Endodermal cell (in vitro differentiated cells): ENCODE measurements around the gene HDAC4. TPM values are rescaled to one million over a fixed set of nuclear protein-coding genes. Genes with fewer than 3 reads are reported as not detected.

ENCODE experiments used
- DNase-seq: peaks from one replicate; pipeline ENCODE4 v3.0.0-alpha.2; 2017
- H3K27ac ChIP-seq: 2 replicates; pipeline ENCODE4 v1.5.1; 2013; ENCODE audit warnings: mild to moderate bottlenecking, low read depth, low read length, moderate library complexity
- H3K27me3 ChIP-seq: 2 replicates; pipeline ENCODE4 v1.6.1; 2013; ENCODE audit warnings: mild to moderate bottlenecking, low read length, moderate library complexity; ENCODE audit not compliant: insufficient read depth, control insufficient read depth, poor library complexity, severe bottlenecking
- H3K36me3 ChIP-seq: 2 replicates; pipeline ENCODE4 v1.7.0; 2013; ENCODE audit warnings: mild to moderate bottlenecking, low read length, moderate library complexity; ENCODE audit not compliant: control insufficient read depth, insufficient read depth
- H3K4me1 ChIP-seq: one replicate; pipeline ENCODE4 v1.7.0; 2013; ENCODE audit warnings: low read length; ENCODE audit not compliant: control insufficient read depth, insufficient read depth
- H3K4me3 ChIP-seq: 2 replicates; pipeline ENCODE4 v1.5.1; 2013; ENCODE audit warnings: mild to moderate bottlenecking, low read length, moderate library complexity
- H3K9ac ChIP-seq: 2 replicates; pipeline ENCODE4 v1.6.1; 2013; ENCODE audit warnings: mild to moderate bottlenecking, low read length, moderate library complexity; ENCODE audit not compliant: poor library complexity, severe bottlenecking; ENCODE audit errors: extremely low read depth
- H3K9me3 ChIP-seq: 2 replicates; pipeline ENCODE4 v1.6.1; 2013; ENCODE audit warnings: mild to moderate bottlenecking, low read length, moderate library complexity; ENCODE audit not compliant: control insufficient read depth
- H3K27ac Mint-ChIP-seq: 2 replicates; pipeline ENCODE4 v1.8.0; 2020; ENCODE audit warnings: mixed read lengths
- H3K27me3 Mint-ChIP-seq: 2 replicates; pipeline ENCODE4 v1.8.0; 2021; ENCODE audit warnings: mild to moderate bottlenecking, mixed read lengths; ENCODE audit not compliant: insufficient read depth
- H3K36me3 Mint-ChIP-seq: 2 replicates; pipeline ENCODE4 v1.8.0; 2020; ENCODE audit warnings: low read depth, mixed read lengths
- H3K4me1 Mint-ChIP-seq: 2 replicates; pipeline ENCODE4 v1.8.0; 2020; ENCODE audit warnings: mixed read lengths
- H3K4me3 Mint-ChIP-seq: 2 replicates; pipeline ENCODE4 v1.8.0; 2020; ENCODE audit warnings: mild to moderate bottlenecking, moderate library complexity, mixed read lengths
- H3K9me3 Mint-ChIP-seq: 2 replicates; pipeline ENCODE4 v1.8.0; 2020; ENCODE audit warnings: mild to moderate bottlenecking, mixed read lengths
- WGBS, 2 experiments: methylation state at CpG; one replicate each; pipeline versions ENCODE4 v1.1.5 to v1.1.7; 2013; ENCODE audit warnings: missing lambda C conversion rate in 2 of 2, mixed read lengths in 1 of 2; ENCODE audit not compliant: insufficient coverage in 1 of 2, insufficient read length in 1 of 2; 5-methylcytosine and 5-hydroxymethylcytosine counted together
- total RNA-seq, 2 donors: library from RNA; stranded (reverse); fragmentation: NEBNext Ultra II Directional in 1 of 2; extraction: Animal tissue kit (Norgen Biotek cat#: 25700) in 1 of 2; gene quantifications; 2 replicates in 1 of 2; 3 replicates in 1 of 2; pipeline ENCODE4 v1.2.1, GENCODE V29; 2021
- TF ChIP-seq, protein P1 (sequence below): fragments of 200-600 bp; sonication (generic); conservative IDR thresholded peaks from 2 replicates; pipeline ENCODE4 v1.5.0; 2021; ENCODE audit warnings: antibody characterized with exemption, mild to moderate bottlenecking

Gene HDAC4
- total RNA-seq, 2 donors from 2014 or later: 45.7 to 51.2 TPM

DNA sequence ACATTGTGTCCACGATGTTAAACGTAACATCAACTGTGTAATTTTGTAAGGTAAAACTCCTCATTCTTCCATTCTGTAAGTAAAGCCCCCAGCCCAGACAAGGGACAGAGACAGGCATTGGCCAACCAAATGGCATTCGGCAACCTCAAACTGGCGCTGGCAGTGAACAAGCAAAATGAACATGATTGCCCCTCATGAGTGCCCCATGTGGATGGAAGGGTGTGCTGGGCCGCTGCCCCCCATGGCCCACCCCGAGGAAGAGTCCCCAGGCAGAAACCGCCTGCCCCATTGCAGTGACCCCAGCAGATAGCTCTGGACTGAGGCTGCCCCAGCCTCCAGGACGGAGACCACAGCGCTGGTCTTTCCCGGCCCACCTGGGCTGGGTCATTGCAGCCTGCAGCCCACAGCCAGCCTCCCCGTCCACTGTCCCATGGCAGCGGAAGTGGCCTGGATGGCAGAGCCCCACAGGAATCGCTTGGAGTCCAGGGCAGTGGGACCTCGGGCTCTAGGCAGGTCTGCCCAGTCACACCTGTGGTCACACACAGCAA, 220.2 kb downstream of the HDAC4 start:
- Mint-ChIP-seq H3K36me3 (peaks cover 44% of the 10 kb centered on the region), H3K27ac (peak overlapping the region; percentile 35), H3K9me3 (peaks cover 26% of the 10 kb centered on the region), H3K4me1 (peaks cover 12% of the 10 kb centered on the region), H3K4me3 (no peak overlapping the region), H3K27me3 (no peaks in the 10 kb centered on the region)
- Histone ChIP-seq H3K27ac (no peak overlapping the region), H3K36me3 (peaks cover 3% of the 10 kb centered on the region), H3K27me3 (no peaks in the 10 kb centered on the region), H3K4me3 (no peak overlapping the region), H3K4me1 (no peaks in the 10 kb centered on the region), H3K9me3 (peaks cover 9% of the 10 kb centered on the region), H3K9ac (no peak overlapping the region)
- TF ChIP-seq, protein P1, sequence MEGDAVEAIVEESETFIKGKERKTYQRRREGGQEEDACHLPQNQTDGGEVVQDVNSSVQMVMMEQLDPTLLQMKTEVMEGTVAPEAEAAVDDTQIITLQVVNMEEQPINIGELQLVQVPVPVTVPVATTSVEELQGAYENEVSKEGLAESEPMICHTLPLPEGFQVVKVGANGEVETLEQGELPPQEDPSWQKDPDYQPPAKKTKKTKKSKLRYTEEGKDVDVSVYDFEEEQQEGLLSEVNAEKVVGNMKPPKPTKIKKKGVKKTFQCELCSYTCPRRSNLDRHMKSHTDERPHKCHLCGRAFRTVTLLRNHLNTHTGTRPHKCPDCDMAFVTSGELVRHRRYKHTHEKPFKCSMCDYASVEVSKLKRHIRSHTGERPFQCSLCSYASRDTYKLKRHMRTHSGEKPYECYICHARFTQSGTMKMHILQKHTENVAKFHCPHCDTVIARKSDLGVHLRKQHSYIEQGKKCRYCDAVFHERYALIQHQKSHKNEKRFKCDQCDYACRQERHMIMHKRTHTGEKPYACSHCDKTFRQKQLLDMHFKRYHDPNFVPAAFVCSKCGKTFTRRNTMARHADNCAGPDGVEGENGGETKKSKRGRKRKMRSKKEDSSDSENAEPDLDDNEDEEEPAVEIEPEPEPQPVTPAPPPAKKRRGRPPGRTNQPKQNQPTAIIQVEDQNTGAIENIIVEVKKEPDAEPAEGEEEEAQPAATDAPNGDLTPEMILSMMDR: no peak
- peak; percentile 17 for DNase-seq
- WGBS, 2 experiments: 94 to 100% methylated on average over 10 to 14 of the region's 14 CpGs

- Histone ChIP-seq H3K4me3 (no peak overlapping the region), H3K36me3 (peaks cover 7% of the 10 kb centered on the region), H3K4me1 (no peaks in the 10 kb centered on the region), H3K9ac (no peak overlapping the region), H3K27me3 (no peaks in the 10 kb centered on the region), H3K27ac (no peak overlapping the region), H3K9me3 (peaks cover 13% of the 10 kb centered on the region)
- peaks cover 31% of the 10 kb centered on the region for H3K9me3 Mint-ChIP-seq
- H3K27ac Mint-ChIP-seq: no peak overlapping the region
- DNase-seq: peak; percentile 31
- H3K36me3 Mint-ChIP-seq: peaks cover 50% of the 10 kb centered on the region
- H3K4me1 Mint-ChIP-seq: peaks cover 12% of the 10 kb centered on the region
- H3K4me3 Mint-ChIP-seq: no peak overlapping the region
- 93 to 96% methylated on average over 18 to 22 of the region's 22 CpGs for WGBS, 2 experiments
- H3K27me3 Mint-ChIP-seq: no peaks in the 10 kb centered on the region
- TF ChIP-seq, protein P1: no peak
Measured at GRCh38 chr2:239179851-239180371, 220.9 kb downstream of the HDAC4 start.

DNA sequence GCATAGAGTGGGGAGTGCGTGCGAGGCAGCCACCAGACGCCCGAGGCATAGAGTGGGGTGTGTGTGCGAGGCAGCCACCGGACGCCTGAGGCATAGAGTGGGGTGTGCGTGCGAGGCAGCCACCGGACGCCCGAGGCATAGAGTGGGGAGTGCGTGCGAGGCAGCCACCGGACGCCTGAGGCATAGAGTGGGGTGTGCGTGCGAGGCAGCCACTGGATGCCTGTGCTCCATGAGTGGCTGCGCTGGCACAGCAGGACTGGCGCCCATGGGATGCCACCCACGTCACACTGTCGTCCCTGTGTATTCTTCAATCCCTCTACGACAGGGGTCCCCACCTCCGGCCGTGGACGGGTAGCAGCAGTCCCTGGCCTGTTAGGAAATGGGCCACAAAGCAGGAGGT, 221.9 kb downstream of the HDAC4 start:
- peaks cover 41% of the 10 kb centered on the region for H3K9me3 Mint-ChIP-seq
- no peak overlapping the region for H3K27ac Mint-ChIP-seq
- peak; percentile 28 for DNase-seq
- H3K4me3 Mint-ChIP-seq: no peak overlapping the region
- peaks cover 60% of the 10 kb centered on the region for H3K36me3 Mint-ChIP-seq
- Histone ChIP-seq H3K36me3 (peaks cover 11% of the 10 kb centered on the region), H3K27me3 (no peaks in the 10 kb centered on the region), H3K4me1 (no peaks in the 10 kb centered on the region), H3K27ac (no peak overlapping the region), H3K4me3 (no peak overlapping the region), H3K9me3 (peaks cover 23% of the 10 kb centered on the region), H3K9ac (no peak overlapping the region)
- 97% methylated on average over 23 to 26 of the region's 26 CpGs for WGBS, 2 experiments
- no peaks in the 10 kb centered on the region for H3K27me3 Mint-ChIP-seq
- H3K4me1 Mint-ChIP-seq: peaks cover 12% of the 10 kb centered on the region
- TF ChIP-seq, protein P1: no peak
